HG02642 (cell line): ENCODE results near the gene IMPDH1.

Source experiments
- ATAC-seq: cut with Tn5 transposase; IDR thresholded peaks from one replicate; pipeline ENCODE4 v1.9.1; 2021; ENCODE audit warnings: mild to moderate bottlenecking; ENCODE audit not compliant: unreplicated experiment, poor library complexity

Gene IMPDH1

DNA sequence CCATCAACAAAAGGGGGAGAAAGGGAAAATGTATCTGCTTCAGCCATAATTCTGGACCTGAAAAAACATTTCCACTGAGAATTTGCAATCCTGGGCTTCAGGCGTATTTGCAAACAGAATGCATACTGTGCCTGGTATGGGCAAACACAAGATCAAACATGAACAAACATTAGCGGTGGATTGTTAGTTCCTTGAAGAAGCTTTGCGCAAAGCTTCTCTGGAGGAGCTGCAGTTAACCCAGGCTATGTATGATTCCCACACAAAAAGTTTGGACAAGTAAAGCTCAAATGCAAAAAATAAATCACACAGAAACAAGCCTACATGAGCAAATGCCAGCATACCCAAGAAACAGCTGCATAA, 25.5 kb upstream of the IMPDH1 start:
- no peak for ATAC-seq

DNA sequence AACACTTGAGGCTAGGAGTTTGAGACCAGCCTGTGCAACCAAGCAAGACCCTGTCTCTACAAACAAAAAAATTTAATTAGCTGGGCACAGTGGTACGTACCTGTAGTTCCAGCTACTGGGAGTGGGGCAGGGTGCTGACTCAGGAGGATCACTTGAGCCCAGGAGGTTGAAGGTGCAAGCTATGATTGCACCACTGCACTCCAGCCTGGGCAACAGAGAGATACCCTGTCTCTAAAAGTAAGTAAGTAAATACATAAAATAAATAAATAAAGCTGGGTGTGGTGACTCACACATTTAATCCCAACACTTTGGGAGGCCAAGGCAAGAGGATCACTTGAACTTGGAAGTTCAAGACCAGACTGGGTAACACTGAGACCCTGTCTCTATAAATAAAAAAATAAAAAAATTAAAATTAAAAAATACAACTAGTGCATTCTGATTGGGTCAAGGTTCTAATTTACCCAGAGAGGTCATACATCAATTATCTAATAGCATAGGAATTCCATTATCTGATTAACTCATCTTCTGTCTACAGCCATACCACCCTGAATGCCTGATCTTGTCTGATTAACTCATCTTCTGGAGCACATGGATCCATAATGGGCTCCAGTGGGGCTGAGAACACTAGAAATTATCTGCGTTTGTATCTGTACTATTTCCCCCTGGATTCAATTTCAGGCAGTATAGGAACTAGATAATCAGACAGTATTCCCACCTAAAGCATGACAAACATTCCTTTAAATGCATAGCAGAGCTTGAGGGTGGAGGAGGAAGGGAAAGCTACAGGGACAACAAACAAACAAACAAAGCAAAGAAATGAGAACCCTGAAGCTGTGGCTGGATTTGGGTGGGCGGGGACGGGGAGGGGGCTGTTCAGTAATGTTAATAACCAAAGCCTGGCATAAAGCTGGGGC, 24.9 kb upstream of the IMPDH1 start:
- no peak for ATAC-seq

DNA sequence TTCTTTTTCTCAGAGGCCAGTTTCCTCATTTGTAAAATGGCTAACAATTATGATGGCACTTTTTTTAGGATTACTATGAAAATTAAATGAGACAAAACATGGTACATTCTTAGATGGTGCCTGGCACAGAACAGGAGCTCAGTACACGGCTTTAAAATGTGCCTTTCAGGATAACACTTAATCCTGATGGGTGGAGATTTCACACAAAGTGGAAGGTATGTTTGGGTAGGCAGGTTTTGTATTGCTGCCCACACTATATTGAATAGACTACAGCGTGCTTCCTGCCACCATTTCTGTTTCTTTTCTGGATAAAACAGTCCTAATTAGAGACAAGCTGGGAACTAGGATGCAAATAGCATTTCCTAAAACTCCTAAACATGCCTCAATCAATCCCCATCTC, 22.0 kb upstream of the IMPDH1 start:
- no peak for ATAC-seq

DNA sequence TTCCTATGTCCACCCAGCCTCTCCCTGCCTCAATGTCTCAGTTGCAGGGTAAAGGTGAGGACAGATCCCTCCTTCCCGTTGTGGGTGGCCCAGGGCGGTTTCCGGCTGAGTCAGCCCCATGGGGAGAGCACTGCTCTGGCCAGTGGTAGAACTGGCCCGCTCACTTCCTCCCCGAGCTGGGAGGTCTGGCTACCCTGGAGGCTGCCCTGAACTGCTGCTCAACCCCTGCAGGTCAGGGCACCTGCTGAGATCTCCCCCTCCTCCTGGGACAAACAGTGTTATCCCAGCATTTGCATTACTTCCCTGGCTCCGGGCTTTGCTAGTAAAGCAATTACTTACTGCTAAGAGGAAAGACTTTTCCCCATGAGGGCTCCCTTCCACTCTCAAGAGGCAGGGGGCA, 21.4 kb upstream of the IMPDH1 start:
- ATAC-seq: no peak

DNA sequence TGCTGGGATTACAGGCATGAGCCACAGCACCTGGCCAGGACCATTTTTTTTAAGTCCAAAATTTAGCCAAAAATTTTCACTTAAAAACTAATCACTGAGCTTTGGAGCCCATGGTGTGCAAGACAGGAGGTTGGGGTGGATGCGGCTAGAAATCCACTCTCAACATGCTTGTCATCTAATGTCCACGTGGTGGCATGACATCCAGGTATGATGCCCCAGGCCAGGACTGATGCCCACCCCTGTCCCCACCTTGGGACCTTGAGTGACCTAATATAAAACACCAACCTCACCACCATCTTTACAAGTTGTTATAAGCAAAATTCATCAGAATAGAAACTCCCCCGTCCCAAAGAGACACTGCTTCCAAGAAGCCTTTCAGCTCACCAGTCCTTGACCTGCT, 20.4 kb upstream of the IMPDH1 start:
- ATAC-seq: no peak

DNA sequence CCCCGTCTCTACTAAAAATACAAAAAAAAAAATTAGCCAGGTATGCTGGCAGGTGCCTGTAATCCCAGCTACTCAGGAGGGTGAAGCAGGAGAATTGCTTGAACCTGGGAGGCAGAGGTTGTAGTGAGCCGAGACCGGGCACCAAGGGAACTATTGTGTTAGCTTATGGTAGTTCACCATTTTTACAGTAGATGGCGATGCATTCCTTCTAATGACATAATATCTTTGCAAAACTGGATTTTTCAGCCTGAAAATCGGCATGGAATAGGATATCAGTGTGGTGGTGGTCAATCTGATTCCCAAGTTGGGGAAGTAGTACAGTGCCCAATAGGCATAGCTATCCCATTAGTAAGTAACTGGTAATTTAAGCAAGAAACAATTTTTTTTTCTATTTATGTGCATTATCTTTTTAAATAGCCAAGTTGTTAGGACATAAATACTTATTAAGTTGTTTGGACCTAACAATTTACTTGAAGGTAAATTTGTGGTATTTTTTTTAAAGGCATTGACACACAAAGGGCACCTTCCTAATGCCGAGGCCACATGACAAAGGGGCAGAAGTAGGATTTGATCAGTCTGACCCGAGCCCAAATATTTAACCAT, 17.6 kb upstream of the IMPDH1 start:
- ATAC-seq: peak; percentile 44

DNA sequence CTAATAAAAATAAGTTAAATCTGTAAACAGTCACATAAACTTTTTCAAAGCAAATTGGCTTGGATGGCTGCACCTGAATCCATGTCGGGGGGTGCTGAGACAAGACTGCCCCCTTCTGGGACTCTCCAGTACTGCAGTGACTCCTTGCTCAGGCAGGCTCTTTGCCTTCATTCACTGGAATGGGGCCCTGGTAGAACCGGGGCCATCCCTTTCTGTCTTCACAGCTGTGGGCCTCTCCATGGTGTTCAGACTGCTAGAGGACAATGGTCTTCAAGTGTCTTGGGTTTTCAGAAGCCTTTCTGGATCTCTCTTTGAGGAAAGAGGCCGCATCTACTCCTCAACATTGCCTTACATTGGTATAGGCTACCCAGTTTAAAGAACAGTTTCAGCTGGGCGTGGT, 16.1 kb upstream of the IMPDH1 start:
- ATAC-seq: no peak

DNA sequence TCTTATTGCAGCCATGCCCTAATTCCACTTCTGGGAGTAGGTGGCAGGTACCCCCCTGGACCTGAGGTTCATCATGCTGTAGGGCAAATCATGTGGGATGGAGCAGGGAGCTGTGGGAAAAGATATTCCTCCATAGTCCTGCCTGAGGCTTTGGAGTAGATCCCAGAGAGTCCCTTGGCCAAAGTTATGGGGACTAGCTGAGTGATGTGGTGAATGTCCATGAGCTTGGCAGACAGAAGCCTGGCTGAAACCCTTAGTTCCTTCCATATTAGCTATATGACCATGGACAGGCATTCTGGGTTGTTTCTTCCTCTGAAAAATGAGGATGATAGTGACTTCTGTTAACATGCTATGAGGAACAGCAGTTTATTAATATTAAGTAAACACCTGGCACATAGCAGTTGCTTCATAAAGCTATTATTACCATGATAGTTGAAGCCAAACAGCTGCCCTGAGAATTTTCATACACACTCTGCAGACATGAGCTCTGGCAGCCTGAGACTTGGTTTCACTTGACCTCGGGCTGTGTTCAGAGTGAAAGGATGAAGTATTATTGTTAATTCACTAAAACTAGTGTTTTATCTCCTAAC, 15.0 kb upstream of the IMPDH1 start:
- ATAC-seq: no peak

DNA sequence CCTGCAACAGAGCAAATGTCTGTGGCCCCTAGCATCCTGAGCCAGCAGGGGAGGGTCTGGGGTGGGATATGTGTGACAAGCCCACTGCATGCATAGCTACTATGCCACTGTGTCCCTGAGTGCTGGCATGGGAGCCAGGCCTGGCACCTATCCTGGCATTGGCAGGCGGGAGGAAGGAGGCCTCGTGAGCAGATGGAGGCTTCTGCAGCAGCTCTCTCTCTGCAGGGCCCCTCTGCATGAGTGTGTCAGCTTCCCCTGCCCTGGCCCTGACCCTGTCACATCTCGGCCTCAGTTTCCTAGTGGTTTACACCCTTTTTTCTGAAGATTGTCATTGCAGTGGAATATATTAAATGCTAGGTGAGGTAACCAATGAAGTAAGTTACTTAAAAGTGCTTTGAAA, 13.1 kb upstream of the IMPDH1 start:
- no peak for ATAC-seq

DNA sequence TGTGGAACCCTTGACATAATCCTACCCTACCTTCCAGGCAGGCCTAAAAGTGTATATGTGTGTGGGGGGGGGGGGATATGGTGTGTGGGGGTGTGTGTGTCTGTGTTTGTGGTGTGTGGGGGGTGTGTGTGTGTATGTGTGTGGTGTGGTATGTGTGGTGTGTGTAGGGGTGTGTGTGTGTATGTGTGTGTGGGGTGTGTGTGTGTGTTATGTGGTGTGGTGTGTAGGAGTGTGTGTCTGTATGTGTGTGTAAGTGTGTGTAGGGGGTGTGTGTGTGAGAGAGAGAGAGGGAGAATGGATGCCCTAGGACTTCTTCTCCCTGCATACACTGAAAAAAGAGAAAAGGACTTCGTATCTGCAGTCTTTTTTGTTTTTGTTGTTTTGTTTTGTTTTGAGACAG, 12.3 kb upstream of the IMPDH1 start:
- ATAC-seq: no peak

DNA sequence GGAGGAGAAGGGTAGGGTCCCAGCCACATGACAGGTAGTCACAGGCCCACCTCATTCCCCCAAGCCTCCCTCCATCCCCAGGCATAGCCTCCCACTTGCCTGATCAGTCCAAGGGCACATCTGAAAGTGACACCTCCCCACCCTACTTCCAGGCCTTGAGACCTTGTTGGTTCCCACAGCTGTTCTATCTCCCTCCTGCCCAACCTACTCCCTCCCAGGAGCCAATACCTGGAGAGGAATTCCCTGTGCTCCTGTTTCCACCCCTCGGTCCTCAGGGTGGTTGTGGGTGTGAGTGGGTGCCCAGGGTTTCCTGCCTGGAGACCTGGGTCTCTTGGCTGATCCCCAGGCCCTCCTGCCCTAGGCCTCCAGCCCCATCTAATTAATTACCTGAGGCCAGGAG, 11.6 kb upstream of the IMPDH1 start:
- ATAC-seq: no peak

DNA sequence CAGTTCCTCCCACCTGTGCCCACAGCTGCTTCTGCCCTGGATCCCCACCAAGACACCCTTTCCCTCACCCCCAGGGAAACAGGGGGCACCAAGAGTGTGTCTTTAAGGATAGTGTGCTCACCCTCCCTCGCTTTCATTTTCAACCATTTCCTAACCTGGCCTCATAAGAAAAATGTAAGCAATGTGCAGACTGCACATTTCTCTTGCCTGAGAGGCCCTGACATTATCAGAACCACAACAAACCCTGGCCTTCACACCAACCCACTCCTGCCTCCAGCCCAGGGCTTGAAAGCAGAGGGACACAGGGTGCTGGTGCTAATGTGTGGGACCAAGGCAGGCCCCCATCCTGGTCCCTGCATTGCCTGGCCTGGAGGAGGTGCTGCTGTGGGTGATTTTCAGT, 11.0 kb upstream of the IMPDH1 start:
- ATAC-seq: no peak

DNA sequence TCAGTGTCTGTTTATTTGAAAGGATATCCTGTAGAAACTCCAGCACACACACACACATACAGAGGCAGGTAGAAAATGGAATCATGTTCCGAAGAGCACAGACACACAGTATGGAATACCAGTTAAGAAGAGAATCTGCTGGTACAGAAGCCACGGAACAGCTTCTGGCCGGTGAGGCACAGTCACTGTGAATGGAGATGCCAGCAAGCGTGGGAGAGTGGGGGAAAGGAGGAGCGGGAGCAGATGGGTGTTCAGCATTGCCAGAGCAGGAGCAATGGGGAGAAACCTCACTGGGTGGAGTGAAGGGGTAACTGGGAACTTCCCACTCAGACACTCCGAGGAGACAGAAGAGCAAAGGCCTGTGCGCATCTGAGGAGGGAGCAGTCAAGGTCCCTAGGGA, 9.5 kb upstream of the IMPDH1 start:
- no peak for ATAC-seq

DNA sequence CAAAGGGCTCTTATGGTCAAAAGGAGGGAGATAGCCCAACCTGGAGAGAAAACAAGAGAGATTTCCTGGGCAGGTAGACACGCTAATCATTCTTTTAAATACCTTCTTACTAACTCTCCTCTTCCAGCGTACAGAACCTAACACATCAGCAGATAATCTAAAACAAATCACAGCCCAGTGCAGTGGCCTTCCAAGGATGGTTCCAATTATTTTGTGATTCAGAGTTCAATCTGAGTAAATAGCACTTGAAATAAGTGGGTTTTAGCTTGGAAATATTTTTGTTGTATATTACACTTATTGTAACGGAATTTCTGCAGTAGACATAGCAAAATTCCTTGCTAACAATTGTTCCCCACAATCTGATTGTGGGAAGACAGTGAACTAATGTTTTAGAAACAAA, 7.3 kb upstream of the IMPDH1 start:
- ATAC-seq: no peak

DNA sequence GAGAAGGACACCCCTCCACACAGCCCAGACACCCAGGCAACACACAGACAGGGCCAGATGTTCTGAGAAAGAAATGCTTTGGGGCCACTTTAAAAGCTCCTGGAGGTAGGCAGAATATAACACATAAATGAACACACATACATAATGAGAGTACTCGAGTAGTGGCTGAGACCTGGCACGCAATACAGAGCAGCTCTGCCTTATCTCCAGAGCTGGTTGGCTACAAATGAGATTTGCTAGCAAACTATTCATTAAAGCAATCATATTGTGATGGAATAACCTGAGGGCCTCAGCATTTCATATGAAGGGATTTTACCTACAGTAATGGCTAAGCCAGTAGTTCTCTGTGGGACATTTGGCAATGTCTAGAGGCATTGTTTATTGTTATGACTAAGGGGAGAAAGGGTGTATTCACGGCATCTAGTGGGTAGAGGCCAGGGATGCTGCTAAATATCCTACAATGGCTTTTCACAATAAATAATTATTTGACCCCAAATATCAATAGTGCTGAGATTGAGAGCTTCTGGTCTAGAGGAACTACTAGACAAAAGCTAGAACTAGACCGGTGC, 5.5 kb upstream of the IMPDH1 start:
- no peak for ATAC-seq

DNA sequence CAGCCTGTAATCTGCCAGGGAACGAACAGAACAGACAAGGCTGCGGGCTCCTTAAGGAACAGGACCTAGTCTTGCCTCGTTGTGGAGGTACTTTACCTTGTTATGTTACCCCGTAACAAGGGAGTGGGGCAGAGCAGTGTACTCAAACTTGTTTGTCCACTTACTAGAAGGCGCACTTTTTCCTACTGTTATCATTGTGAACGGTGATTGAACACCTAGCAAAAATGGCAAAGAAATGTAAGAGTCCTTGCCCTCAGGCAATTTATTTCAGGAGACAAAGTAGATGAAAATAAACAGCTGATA, 620 bp upstream of the IMPDH1 start:
- no peak for ATAC-seq

DNA sequence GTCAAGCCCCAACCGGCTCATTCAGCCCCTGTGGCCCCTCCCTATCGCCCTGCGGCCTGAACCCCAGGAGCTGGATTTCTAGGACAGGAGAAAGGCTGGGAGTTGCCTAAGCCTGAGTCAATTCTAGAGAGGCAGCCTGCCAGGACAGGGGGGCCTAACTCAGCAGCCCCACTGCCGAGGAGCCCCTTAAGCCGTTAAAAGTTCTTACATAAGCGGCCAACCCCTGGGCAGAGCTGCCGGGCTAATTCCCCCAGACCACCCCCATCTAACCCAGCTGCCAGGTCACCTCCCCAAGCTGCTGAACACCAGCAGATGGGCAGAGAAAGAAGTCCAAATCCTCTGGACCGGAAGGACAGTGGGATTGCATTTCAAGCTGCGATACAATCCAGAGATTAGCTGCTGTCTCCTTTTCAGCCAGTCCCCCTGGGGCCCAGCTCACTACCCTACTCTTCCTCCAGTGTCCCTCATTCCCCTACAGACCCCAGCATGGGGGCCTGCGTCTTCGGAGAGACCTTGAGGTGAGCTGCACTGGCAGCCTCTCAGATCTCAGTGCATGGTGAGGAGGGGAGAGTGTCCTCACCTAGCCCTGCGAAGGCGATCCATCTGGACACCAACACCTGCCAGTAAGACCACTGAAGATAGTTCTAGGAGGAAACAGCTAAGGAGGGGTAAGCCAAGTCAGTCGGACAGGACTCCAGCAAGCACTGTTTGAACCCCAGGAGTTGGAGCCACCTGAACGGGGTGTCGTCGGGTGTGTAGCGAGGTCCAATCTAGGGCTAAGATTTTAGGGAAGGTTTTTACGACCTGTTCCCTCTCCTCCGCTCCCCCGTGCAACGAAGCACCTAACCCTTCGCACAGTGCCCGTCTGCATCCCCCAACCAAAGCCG, 830 bp downstream of the IMPDH1 start:
- ATAC-seq: no peak

DNA sequence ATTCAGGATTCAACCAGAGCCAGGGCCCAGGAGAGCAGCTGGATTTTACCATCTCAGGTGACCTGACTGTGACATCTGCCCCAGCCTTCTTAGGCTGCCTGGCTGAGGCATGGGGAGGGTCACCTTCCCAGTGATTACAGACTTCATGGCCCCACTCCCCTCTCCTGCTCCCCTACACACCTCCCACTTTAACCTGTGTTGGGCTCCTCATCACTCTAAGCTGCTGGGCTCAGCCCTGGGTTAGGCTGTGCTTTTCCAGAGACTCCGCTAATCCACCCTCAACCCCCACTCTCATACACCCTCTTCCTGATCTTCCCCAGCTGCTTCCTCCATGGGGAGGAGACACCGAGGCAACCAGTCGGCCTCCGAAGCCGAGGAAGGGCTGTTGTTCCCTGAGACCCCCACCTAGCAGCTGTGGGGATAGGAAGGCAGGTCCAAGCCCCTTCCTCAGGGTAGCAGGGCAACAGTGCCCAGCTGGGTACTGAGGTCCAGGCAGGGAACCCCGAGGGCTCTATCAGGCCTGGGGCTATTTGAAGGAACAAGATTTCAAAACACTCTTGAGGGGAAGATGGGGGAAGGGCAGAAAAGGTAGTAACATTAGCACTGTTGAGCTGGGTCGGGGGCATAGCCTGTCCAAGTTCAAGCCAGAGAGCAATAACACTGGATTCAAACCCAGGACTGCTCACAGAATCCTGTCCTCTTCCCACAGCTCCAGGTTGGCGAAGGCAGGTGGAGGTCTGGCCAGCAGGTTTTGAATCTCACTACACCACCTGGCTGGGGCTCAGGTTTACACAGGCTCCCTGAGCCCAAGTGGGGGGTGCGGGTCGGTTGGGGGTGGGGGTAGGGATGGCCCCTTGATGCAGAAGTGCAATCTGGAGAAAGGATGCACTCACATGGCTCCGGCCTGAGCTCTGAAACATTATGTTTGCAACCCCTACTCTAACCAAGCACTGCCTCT, 1.8 kb downstream of the IMPDH1 start:
- no peak for ATAC-seq

DNA sequence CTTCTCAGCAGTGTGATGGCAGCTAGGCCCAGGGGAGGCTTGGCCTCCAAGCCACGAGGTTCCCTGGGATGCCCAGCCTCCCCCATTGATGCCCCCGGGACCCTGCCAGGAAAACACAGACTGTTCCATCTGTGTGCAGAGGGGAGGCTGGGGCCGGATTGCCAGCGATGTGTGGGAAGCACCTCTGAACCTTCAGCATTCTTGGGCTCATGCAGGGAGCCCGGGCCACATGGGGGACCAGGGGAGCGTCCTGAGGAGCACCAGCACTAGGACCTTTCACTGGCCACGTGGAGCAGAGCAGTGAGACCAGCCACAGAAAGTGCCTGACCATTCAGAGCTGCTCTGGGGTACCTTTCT, 2.6 kb downstream of the IMPDH1 start:
- no peak for ATAC-seq
